Measurements from ENCODE around the gene CGREF1.
"Not testable (repeated sequence)": the region's sequence is repeated elsewhere in the genome, so short reads cannot be mapped to it uniquely, and the experiment has no call there.

CGREF1 gene

DNA sequence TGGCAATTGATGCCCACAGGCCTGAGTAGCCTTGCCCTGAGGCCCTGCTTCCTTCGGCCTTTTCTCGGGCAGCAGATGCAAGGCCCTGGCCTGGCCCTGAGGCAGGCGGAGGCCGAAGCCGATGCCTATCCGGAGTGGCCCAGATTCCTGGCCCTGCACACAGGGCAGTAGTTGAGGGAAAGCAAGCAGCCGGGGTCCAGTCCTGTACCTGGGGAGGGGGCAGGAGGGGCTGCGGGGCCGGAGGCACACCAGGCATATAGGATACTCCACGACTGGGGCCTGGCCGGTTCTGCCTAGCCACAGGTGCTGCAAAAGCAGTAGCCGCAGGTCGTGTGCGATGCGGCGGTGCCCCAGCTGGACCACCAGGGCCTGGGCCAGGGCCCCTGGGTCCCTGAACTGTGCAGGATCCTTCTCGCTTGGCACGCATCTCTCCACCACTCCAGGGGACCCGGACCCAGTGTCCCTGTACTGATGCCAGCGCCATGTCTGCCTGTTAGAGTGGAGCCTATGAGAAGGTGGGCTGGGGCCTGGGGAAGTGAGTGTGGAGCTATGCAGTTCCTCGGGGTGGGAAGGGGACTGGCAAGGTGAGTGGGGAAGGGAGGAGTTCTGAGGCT lies 18.5 kb upstream of the CGREF1 start:
- DNase-seq (ENCODE audit: low spot score): no peak

DNA sequence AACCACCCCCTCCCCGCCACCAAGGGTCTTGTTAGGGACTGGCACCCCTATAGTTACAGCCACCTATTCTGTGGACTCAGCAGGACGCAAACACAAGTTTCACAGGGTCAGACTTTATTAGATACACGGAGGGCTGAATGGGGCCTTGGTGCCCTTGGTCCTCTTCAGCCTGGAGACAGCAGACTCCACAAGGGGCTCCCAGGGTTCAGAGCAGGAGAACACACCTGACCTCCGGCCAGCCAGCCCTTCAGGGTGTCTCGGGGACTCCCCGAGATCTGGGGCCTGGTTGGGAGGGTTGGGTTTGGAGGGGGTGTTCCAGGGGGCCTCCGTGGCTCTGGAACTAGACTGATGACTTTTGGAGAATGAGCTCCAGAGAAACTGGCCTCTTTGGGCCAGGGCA lies 17.8 kb upstream of the CGREF1 start:
- no peak for DNase-seq (ENCODE audit: low spot score)

DNA sequence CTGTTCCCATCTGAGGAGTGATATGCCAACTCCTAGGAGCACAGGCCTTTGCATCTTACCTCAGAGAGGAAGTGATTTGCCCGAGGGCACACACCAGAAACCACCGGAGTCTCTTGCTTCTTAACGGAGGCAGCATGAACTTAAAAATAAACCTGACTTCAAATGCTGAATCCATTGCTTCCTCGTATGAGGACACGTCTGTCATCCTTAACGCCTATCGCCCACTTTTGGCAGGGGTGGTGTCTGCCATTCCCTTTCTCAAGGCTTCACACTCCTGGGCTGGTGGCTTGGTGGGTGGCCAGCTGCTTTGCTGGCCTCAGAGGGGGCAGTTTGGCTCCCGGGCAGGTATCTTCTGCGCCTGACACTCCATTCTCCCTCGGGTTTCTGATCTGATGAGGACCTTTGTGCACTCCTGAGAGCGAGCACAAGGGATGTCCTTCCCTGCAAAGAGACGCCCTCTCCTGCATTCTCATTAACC lies 16.6 kb upstream of the CGREF1 start:
- DNase-seq (ENCODE audit: low spot score): no peak

DNA sequence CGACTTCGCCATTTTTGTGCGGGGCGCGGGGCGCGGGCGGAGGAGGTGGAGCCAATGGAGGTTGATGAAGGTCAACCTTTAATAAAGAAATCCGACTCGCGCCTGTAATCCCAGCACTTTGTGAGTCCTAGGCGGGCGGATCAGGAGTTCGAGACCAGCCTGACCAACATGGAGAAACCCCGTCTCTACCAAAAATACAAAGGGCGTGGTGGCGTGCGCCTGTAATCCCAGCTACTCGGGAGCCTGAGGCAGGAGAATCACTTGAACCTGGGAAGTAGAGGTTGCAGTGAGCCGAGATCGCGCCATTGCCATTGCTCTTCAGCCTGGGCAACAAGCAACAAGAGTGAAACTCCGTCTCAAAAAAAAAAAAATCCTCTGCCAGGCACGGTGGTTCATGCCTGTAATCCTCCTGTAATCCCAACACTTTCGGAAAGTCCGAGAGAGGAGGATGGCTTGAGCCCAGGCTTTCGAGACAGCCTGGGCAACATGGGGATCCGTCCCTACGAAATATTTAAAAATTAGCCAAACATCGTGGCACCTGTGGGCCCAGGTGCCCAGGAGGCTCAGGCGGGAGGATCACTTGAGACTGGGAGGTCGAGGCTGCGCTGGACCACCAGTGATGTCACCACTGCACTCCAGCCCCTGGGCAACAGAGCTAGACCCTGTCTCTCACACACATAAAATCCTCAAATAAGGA lies 16.0 kb upstream of the CGREF1 start:
- no peak for DNase-seq (ENCODE audit: low spot score)

DNA sequence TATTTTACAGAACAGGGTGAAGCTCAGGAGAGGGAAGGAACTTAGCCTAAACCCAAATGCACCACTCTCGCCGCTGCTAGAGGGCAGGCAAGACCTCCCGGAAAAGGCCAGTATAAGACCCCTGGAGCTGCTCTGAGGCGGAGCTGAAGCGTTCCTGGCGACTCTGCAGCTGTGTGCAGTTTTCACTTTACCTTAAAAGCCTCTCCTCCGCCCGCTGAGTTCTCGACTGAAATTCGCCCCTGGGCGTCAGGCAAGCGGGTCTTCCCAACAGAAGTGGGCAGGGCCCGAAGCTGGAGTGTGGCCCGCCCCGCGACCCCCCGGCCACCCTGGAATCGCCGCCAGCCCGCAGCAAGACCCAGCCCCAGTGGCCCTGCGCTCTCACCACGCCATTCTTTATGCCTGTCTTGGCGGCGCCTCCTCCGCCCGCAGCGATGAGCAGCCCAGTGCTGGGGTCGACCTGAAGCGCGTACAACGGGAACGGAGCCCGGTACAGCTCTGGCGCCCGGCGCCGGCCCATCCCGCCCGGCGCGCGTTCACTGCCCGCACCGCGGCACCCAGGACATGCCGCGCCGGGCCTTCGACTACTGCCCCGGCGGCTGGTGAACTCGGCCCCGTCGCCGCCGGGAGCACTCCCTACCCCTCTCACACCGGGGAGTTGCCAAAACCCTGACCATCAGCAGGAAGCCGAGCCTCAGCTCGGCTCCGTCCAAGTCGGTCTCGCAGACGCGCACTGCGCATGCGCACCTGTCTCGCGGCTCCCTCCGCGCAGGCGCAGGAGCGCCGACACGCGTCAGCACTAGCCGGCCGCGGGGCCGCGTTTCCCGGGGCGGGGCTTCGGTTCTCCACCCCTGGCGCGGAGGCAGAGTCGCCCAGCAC lies 15.2 kb upstream of the CGREF1 start, which contains the start of gene PREB:
PREB (minus strand) TSS at position 732 of the 876 bp plus-strand sequence; CDS start at position 517, 215 bp downstream.
- DNase-seq (ENCODE audit: low spot score): peak; percentile 99

DNA sequence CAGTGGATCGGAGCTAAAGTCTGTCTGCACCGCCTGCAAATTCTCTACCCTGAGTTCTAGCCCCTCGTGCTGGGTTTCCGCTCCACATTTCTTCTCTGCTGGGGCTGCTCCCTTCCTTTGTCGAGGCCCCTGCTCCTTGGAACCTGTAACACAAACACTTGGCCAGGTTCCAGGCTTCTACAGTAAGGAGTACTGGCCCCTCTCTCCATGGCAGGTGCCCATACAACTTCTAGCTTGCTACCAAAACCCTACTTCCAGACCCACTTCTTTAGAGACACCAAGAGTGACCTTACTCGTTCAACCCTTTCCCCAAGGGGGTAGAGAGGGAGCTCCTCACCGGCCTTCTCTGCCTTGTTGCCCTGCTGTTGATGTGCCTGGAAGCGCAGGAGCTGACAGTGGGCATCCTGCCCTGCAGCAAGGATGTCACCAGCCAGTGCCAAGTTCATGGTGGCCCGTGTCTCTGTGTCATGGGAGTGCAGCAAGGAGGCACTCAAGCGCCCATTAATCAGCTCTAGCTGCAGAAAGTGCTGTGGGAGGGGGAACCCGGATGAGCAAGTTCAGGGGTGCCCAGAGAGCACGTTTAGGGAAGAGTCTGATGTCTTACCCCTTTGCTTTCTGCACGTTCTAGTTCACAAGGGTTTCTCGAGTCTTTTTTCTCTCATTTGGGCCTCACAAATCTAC lies 14.4 kb upstream of the CGREF1 start:
- no peak for DNase-seq (ENCODE audit: low spot score)

DNA sequence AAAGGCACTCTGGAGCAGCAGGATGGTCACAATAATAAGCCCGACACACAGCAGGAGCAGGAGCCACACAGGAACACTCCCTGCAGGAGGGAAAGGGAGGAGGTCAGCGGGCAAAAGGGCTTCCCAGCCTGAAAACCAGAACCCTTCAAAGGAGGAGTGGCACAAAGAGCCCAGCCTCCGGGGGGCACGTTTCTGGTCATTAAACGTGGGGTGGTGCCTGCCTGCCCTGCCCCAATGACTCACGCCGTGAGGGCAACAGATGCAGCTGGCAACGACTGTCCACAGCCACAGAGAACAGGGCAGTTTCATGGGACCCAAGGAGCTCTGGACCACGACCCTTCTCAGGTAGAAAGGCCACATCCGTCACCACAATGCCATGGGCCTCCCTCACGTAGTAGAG lies 12.5 kb upstream of the CGREF1 start:
- DNase-seq (ENCODE audit: low spot score): no peak

DNA sequence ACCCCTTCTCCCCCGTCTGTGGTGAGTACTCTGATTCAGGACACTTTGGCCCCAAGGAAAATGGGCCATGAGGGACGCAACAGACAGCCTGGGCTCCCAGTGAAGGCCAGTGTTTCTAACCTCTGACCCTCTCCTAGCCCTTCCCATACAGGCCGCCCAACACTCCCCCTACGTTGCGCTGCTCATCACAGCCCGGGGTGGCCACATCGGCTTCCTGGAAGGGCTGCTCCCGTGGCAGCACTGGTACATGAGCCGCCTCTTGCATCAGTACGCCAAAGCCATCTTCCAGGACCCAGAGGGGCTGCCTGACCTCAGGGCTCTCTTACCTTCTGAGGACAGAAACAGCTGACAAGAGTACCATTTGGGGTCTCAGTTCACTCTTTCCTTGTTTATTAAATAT lies 11.5 kb upstream of the CGREF1 start:
- DNase-seq (ENCODE audit: low spot score): no peak

DNA sequence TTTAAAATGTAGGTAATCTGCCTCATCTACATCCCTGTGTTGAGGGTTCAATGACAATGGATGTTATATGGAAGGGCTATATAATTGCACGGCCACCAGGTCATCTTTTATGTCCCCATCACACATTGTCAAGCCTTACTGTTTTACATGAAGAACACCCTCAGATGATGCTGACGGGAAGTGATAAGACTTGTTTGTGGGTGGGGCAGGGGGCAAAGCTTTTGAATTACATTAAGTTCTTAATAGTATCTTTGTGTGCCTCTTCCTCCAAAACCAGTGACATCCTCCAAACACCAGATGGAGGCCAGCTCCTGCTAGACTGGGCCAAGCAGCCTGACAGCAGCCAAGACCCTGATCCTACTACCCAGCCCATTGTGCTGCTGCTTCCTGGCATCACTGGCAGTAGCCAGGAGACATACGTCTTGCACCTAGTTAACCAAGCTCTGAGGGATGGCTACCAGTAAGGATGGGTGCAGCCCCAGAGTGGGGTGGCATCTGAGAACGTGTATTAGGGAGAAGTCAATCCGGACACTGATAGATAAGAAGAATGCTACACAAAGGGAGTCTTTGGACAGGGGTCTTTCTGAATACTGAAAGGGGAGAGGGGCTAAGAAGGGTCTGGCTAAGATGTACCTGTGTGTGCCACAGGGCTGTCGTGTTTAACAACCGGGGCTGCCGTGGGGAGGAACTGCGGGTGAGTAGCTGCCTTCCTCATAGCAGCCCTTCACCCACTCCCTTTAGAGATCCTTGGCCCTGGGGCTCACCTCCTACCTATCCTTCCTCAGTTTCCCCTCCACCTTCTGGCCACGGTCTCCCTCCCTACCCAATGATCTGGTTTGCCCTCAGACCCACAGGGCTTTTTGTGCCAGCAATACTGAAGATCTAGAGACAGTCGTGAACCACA lies 10.0 kb upstream of the CGREF1 start:
- DNase-seq (ENCODE audit: low spot score): no peak

DNA sequence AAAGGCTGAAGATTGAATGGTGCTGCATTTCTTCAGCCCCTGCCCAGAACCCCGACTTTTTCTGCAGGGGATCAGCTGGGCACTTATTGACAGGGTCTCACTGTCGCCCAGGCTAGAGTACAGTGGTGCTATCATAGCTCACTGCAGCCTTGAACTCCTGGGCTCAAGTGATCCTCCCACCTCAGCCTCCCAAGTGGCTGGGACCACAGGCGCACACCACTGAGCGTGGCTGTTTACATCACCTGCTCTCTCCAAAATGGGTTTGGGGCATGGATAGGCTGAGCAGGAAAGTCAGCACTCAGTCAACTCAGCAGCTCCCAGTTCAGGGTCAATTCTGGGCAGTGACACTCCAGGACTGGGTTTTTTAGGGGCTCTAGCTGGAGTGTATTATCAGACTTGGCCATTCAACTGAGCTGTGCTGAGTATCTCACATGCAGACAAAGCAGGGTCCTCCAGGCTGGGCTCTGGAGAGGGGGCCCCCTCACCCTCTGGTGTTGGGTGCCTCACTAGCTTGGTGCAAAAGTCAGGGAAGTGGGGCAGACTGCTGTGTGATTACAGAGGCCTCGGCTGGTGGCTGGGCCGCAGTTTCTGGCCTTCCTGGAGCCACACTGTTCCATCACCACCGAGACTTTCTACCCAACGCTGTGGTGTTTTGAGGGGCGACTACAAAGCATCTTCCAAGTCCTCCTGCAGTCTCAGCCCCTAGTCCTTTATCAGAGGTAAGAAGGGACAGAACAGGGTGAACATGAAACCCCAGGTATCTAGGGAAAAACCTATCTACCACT lies 9.1 kb upstream of the CGREF1 start:
- no peak for DNase-seq (ENCODE audit: low spot score)

DNA sequence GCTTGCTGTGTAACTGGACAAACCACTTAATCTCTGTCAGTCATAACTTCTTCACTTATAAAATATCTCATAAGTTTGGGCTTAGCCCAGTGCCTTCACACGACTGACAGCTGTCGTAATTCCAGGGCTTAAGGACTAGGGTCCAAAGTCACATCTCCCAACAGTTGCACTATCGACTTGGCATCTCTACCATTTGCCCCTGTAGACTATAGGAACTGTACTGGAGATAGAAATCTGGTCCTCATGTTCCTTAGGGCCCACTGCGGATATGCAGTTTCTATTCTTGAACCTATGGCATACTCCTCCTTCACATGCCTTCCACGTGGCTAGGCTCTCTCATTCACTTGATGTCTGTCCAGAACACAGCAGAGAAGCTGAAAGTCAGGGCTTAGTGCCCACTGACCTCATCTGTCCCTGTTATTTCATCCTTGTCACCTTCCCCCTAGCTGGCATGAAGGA lies 7.4 kb upstream of the CGREF1 start:
- DNase-seq (ENCODE audit: low spot score): no peak

DNA sequence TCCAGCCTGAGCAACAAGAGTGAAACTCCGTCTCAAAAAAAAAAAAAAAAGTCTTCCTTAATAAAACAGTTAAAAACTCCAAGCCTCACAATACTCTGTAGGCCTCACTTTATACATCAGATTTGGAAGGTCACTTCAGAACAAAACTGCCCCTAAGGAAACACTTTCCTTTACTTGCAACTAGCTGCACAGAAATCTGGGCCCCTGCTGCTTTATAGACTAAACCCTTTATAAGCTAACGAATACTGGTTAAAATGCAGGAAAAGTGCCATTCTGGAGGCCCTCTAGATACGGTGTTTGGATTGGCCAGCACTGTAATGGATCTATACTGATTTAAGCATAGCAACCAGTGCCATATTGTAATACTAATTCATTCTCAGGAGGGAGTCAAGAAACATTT lies 6.2 kb upstream of the CGREF1 start:
- no peak for DNase-seq (ENCODE audit: low spot score)

DNA sequence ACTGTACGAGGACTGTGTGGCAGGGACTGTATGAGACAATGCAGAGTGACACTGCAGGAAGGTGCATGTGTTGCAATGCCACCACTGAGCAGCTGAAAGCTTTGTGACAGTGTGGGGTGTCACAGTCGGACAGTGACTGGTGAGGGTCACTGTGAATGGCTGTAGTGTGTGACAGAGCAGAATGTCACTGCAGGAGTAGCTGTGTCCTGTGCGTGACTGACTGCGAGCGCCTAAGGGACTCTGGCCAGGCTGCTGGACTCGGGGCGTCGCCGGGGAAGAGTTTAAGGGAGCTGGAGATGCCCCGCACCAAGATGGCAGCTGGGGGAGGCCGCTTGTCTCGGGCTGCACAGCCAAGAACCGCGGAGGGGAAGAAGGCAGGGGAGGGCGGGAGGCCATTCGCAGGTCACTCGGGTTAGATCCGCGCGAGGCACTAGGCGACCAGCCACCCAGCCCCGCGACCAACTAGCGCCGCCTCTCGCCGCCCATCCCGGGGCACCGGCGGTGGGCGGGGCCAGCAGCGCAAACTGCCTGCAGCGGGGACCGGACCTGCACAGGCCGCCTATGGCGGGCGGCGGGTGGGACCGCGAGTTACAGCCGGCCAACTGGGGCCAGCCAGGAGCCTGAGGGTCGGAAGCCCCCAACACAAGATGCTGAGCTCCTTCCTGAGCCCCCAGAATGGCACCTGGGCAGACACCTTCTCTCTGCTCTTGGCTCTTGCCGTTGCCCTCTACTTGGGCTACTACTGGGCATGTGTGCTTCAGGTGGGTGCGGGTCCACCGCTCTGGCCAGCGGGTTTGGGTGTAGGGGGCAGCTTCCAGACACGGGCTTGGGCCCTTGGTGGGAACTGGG lies 4.6 kb upstream of the CGREF1 start, which contains the start of gene ABHD1:
ABHD1 (plus strand) TSS at position 514 of the 849 bp plus-strand sequence; CDS start at position 648, 134 bp downstream.
- peak; percentile 80 for DNase-seq (ENCODE audit: low spot score)

DNA sequence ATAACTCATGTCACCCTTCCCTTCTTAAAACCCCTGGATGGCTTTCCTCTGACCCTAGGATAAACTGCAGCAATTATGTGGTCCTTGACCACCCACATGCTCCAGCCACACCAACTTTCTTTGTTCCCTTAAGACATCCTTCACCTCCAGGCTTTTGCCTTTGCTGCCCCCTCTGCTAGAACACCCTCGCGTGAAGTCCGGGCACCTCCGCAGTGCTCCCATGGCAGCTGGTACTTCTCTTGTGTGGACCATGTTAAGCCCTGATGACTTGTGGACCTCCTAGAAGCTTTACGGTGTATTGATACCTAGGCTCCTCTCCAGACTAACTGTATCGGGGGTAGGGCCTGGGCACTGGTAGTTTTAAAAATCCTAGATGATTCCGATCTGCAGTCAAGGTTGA lies 3.9 kb upstream of the CGREF1 start:
- no peak for DNase-seq (ENCODE audit: low spot score)

DNA sequence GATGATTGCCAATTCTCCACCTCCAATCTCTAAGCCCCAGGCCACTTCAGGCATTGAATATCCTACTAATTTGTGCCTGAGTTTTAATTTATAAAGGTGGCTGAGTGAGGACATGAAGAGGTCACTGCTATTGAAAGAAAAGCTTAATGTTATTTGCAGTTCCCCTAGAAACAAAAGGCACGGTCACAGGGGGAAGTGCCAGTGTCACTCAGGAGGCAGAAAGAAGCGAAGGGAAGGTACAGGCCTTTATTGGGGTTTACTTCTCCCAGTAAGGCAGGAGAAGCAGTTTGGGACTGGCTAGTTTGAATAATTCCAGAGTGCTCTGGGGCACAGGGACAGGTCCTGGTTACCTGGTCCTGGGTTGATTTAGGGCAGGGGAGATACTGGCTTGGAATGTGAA lies 3.0 kb upstream of the CGREF1 start:
- DNase-seq (ENCODE audit: low spot score): no peak

DNA sequence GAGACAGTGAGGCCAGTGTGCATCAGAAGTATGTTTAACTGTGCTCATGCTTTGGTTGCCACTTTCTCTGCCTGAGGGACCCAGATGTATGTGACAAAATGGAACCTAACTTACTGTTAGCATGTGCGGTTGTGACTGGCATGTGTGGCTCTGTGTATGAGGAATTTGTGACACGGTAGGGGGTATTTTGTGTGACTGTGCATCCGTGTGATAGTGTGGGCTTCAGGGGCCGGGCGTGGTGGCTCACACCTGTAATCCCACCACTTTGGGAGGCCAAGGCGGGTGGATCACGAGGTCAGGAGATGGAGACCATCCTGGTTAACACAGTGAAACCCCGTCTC lies 372 bp upstream of the CGREF1 start:
- not testable (repeated sequence) for DNase-seq (ENCODE audit: low spot score)

DNA sequence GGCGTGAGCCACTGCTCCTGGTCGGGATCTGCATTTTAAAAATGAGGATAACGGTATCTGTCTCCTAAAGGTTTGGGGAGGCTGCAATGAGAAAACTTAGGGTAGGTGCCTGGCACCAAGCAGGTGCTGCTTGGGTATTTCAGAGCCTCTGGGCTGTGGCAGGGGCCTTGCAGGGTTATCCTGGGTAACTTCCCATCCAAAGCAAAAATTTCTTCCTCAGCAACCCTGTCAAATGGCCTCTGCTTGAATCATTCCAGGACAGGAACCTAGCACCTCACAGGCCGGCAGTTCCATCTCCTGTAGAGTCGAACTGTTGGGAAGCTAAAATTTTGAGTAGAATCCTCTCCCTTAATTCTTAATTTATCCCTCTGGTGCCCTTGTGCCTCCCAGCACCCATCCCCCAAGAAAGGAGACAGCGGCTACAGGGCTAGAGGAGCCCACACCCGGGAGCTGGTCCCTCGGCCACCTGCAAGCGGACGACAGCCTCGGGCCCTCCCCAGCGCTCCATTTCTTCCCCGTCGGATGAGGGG lies 868 bp downstream of the CGREF1 start:
- no peak for DNase-seq (ENCODE audit: low spot score)

DNA sequence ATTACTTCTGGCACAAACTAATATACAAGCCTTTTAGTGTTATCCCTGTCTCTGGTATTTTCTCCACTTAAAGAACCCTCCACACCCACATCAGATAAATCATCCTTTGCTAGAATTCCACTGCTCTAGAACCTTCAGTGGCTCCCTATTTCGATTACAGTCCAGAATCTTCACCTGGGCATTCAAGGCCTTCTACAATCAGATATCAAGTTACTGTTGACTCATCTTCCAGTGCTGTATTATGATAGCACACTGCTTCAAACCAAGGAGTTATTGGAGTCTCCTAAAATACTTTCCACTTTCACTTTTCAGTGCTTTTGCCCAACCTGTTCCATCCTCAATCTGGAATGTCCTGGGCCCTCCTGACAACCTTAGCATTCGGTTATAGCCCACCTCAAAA lies 3.4 kb downstream of the CGREF1 start:
- DNase-seq (ENCODE audit: low spot score): no peak

Data from ecto neural progenitor cell (in vitro differentiated cells).